GM12875 (cell line): ENCODE data around the gene APOA5.
A peak's percentile ranks its signal among the peaks of the same experiment; 100 is the strongest.
"Not testable (repeated sequence)": the region's sequence is repeated elsewhere in the genome, so short reads cannot be mapped to it uniquely, and the experiment has no call there.

Experiments
- H3K4me3 ChIP-seq: one replicate; pipeline ENCODE4 v1.5.1; 2011; ENCODE audit warnings: low read depth, low read length, control low read depth
- TF ChIP-seq, protein P1 (sequence below): IDR thresholded peaks from 2 replicates; pipeline ENCODE4 v1.5.1; 2011; ENCODE audit warnings: low read depth, mild to moderate bottlenecking, control low read depth, inconsistent platforms, low read length, moderate library complexity, borderline replicate concordance; ENCODE audit not compliant: insufficient read depth

APOA5 gene

DNA sequence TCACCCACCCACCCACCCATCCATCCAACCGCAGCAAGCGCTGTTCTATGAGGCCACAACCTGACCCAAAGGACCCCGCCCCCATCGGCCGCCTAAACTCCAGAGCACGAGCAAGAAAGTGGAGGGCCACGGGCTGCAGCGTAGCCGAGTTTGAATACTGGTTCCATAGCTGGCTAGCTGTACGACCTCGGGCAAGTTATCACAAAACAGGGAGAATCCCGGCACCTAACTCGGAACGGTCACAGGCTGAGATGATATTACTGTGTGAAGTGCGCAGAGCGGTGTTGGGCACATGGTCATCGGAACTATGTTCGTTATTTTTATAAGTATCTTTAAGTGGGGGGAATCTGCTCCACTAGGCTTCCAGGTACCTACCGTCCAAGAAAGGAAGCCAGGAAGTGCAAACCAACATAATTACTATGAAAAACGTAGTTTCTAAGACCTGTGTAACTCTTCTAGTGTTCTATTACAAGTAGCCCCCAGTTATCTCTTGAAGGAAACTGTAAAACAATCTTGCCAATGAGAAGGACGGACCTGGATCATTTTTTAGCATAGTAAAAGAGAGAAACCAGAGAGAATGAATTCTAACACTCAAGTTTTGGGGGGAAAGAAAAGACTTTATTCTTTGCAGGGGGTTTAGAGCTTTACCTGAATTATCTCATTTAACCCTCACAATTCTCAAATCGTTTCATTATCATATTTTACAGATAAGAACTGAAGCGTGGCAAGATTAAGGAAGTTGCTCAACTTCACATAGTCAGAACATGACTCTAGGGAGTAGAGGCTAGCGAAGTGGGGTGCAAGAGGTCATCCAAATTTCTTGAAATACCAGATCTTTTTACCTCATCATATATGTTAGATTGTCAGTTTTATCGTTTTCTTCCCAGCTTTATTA lies 18.2 kb downstream of the APOA5 start:
- H3K4me3 ChIP-seq = peak overlapping the region; percentile 81
- TF ChIP-seq, protein P1, sequence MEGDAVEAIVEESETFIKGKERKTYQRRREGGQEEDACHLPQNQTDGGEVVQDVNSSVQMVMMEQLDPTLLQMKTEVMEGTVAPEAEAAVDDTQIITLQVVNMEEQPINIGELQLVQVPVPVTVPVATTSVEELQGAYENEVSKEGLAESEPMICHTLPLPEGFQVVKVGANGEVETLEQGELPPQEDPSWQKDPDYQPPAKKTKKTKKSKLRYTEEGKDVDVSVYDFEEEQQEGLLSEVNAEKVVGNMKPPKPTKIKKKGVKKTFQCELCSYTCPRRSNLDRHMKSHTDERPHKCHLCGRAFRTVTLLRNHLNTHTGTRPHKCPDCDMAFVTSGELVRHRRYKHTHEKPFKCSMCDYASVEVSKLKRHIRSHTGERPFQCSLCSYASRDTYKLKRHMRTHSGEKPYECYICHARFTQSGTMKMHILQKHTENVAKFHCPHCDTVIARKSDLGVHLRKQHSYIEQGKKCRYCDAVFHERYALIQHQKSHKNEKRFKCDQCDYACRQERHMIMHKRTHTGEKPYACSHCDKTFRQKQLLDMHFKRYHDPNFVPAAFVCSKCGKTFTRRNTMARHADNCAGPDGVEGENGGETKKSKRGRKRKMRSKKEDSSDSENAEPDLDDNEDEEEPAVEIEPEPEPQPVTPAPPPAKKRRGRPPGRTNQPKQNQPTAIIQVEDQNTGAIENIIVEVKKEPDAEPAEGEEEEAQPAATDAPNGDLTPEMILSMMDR = no peak

DNA sequence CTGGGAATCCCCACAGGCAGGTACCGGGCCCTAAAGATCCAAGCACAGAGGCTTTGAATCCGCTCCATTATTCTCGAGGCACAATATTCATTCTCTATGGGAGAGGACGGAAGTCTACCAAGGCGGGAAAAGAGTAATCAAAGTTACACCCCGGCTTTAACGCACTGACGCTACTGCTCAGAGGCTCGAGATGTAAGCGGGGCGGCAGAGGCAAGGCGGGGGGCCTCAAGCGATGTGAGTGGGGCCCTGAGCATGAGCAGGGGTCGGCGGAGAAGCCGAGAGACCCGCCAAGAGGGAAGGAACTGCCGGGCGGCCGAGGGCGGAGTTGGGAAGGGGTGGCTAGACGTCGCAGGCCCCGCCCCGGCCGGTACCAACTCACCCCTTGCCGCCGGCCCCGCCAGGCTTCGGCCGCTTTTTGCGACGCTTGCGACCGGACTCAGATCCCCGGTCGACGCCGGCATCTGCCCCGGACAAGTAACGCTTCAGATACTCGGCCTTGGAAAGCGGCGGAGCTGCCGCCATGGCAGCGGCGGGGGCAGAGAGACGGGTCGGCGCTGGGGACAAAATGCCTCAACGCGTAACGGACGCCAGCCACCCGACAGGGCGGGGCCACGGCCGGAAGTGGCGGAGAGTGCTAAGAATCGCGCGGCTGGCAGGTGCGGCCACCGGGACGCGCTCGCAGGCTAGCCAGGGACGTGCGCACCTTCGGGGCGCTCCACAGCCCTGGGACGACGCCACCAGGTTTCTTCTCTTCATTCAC lies 19.1 kb downstream of the APOA5 start, which contains the start of gene BUD13:
Gene BUD13, minus strand, starts transcription at position 545 of the 760 bp plus-strand sequence. Its CDS starts 23 bp downstream, at position 522.
- peak within 1 kb of the TSS; percentile 81 for H3K4me3 ChIP-seq
- TF ChIP-seq, protein P1 = no peak

DNA sequence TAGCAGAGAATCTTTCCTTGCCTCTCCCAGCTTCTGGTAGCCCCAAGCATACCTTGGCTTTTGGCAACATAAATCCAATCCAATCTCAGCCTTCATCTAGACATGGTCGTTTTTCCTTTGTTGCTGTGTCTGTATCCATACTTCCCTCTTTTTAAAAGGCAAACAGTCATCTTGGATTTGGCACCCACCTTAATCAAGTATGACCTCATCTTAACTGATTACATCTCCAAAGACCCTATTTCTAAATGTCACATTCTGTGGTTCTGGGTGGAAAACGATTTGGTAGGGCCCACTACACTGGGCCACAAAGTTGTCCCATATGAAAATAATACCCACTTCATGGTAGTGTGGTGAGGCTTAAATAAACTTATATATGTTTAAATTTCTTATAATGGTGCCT lies 19.7 kb downstream of the APOA5 start:
- H3K4me3 ChIP-seq = peak overlapping the region; percentile 81
- TF ChIP-seq, protein P1 = no peak

DNA sequence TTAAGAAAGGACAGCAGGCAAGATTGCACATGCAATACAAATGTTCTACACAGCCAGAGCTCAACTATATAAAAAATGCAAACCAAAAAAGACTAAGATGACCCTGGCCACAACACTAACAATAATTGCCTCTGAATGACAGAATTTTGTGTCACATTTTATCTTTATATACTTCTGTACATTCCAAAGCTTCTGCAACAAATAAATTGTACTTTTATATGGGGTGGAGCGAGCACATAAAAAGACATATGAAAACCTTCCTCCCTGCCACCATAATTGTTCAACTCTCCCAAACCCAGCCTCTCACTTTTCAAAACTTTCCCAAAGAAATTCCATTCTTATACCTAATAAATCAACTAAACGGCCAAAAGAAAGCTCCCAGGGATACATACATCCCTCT lies 29.5 kb downstream of the APOA5 start:
- no peak overlapping the region for H3K4me3 ChIP-seq
- TF ChIP-seq, protein P1 = no peak

DNA sequence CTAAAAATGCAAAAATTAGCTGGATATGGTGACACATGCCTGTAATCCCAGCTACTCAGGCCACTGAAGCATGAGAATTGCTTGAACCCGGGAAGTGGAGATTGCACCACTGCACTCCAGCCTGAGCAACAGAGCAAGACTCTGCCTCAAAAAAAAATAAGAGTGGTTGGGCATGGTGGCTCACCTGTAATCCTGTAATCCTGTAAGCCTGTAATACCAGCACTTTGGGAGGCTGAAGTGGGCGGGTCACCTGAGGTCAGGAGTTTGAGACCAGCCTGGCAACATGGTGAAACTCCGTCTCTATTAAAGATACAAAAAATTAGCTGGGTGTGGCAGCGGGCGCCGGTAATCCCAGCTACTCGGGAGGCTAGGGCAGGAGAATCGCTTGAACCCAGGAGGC lies 35.6 kb downstream of the APOA5 start:
- H3K4me3 ChIP-seq = not testable (repeated sequence)

DNA sequence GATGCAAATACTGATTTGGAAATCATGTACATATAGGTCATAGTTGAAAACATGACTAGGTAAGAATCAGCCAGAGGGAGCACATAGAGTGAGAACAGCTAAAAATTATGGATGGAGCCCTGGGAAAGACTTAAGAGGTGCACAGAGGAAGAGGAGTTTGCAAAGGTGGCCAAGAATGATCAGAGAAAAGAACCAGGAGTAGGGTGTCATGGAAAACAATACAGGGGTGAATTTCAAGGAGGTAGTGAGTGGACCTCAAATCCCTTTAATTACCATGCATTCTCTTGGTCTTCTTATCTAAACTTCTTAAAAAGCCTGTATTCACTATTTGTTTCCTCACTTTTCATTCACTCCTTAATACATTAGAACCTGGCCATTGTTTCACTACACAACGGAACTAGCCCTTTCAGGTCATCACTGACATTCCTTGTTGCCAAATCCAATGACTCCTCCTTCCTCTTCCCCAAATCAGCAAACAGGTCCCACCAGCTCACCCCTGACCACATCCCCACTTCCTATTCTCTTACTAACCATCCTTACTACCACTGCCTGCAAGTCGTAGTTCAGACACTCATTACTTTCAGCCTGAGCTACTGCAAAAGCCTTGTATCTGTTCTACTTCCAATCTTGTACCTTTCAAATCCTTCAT lies 41.5 kb downstream of the APOA5 start:
- TF ChIP-seq, protein P1 = no peak
- no peak overlapping the region for H3K4me3 ChIP-seq

DNA sequence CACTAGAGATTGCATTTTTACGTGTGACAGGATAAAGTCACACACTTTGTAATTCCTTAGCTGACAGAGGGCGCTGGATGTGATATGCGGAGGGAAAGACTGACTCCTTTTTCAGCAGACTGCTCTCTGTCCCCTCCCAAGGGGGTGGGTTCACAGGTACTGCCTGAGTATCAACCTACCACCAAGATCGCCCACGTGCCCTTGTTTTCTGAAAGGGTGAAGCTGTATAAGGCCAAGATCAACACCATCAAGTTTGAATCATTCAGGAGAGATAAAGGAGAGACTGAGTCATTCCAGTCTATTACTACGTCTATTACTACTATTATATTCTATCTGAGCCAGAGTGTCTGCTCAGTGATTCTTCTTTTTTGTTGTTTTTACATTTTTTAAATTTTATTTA lies 49.6 kb downstream of the APOA5 start:
- TF ChIP-seq, protein P1 = no peak
- H3K4me3 ChIP-seq = no peak overlapping the region
